ENCODE data around the gene TLL2.
A peak's percentile ranks its signal among the peaks of the same experiment; 100 is the strongest.

DNA sequence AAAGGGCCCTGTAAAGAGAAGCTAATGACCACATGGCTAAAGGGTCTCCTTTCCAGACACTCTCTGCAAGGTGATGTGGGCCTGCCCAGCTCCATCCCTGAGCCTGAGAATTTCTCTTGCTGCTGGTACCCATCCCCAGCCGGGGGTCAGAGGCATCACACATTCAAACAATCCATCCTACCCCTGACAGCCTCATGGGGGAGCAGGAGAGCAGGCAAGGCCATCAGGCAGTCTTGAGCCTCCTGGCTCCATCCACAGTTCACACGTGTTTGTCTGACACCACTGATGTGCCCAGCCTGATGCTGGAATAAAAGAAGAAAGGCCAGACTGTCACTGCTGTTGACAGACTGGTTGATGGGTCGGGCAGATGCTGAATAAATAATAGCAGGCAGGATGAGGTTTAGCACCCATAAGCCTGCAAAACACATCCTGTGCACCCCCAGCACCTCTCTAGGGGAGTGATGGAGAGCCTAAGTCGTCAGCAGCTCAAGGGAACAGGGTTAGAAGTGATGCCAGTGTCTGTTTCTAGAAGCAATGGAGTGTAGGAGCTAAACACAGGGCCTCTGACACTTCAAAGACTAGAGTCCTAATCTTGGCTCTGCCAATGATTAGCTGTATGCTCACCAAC is 43.5 kb downstream of the TLL2 start:
- TF ChIP-seq POLR2AphosphoS5 (IDR thresholded peaks at IDR 0.05), result no peak
- TF ChIP-seq, protein P1, sequence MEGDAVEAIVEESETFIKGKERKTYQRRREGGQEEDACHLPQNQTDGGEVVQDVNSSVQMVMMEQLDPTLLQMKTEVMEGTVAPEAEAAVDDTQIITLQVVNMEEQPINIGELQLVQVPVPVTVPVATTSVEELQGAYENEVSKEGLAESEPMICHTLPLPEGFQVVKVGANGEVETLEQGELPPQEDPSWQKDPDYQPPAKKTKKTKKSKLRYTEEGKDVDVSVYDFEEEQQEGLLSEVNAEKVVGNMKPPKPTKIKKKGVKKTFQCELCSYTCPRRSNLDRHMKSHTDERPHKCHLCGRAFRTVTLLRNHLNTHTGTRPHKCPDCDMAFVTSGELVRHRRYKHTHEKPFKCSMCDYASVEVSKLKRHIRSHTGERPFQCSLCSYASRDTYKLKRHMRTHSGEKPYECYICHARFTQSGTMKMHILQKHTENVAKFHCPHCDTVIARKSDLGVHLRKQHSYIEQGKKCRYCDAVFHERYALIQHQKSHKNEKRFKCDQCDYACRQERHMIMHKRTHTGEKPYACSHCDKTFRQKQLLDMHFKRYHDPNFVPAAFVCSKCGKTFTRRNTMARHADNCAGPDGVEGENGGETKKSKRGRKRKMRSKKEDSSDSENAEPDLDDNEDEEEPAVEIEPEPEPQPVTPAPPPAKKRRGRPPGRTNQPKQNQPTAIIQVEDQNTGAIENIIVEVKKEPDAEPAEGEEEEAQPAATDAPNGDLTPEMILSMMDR (IDR thresholded peaks at IDR 0.05), result peak in 2 of 4 experiments; percentile 7 to 40
- no peak for TF ChIP-seq POLR2A (IDR thresholded peaks at IDR 0.05)
